NB4 (cell line): ENCODE data around the gene CDK10.

Experiments
- DNase-seq: peaks from one replicate; pipeline ENCODE4 v3.0.0; 2010; ENCODE audit warnings: low read depth
- H3K4me3 ChIP-seq: one replicate; pipeline ENCODE4 v1.5.1; 2011; ENCODE audit warnings: mild to moderate bottlenecking, low read depth, low read length, moderate library complexity
- MAX ChIP-seq: IDR thresholded peaks from 2 replicates; pipeline ENCODE4 v1.6.1; 2011; ENCODE audit warnings: low read depth, low read length
- MYC ChIP-seq: IDR thresholded peaks from 2 replicates; pipeline ENCODE4 v1.6.1; 2011; ENCODE audit warnings: low read depth, low read length
- POLR2A ChIP-seq: IDR thresholded peaks from 2 replicates; pipeline ENCODE4 v1.6.1; 2011; ENCODE audit warnings: mild to moderate bottlenecking; ENCODE audit not compliant: insufficient read length; ENCODE audit errors: extremely low read depth
- TF ChIP-seq, protein P1 (sequence below): IDR thresholded peaks from one replicate; pipeline ENCODE4 v1.5.1; 2012; ENCODE audit warnings: low read depth, low read length

Gene CDK10

DNA sequence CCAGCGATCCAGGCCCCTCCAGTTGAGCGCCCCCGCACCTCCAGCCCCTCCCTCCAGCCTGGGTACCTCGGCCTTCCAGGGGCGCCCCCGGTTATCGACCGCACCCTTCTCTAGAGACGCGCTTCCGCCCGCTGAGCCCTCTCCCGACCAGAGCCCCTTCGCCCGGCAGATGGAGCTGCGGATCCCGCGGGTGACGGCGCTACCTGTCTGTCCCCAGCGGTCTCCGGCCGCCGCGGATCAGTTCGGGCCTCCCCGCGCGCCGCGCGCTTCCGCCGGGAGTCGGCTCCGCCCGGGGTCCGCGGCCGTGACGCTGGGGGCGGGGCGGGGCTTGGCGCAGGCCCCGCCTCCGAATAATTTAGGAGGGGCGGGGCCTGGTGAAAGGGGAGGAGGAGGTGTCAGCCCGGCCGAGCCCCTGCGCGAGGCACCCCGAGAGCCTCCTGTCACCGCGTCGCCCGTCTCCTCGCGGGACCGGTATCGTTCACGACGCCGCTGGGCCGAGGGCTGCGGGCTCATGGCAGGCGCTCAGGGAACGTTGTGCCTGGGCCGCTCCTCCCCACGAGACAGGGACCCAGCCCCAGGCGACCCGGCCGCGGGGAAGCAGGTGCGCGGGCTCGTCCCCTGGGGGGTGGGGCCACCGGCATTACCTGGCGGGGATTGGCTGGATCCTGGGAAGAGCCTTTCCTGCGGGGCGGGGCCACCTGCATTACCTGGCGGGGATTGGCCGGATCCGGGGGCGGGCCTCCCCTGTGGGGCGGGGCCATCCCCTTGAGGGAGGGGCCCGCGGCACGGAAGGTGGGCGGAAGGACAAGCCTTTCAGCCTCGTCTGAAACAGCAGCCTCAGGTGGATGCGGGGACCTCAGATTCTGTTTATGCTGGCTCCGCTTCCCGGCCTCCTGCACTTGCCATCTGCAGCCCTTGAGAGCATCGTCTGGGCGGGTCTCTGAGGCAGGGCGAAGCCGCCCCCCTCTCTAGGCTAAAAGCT, 15.2 kb downstream of the CDK10 start, which contains the start of gene SPATA2L:
TSS of gene SPATA2L (minus strand) at position 281 of the 982 bp plus-strand sequence. CDS start 473 bp downstream, outside the sequence.
- H3K4me3 ChIP-seq, result peak within 1 kb of the TSS; percentile 49
- TF ChIP-seq, protein P1, sequence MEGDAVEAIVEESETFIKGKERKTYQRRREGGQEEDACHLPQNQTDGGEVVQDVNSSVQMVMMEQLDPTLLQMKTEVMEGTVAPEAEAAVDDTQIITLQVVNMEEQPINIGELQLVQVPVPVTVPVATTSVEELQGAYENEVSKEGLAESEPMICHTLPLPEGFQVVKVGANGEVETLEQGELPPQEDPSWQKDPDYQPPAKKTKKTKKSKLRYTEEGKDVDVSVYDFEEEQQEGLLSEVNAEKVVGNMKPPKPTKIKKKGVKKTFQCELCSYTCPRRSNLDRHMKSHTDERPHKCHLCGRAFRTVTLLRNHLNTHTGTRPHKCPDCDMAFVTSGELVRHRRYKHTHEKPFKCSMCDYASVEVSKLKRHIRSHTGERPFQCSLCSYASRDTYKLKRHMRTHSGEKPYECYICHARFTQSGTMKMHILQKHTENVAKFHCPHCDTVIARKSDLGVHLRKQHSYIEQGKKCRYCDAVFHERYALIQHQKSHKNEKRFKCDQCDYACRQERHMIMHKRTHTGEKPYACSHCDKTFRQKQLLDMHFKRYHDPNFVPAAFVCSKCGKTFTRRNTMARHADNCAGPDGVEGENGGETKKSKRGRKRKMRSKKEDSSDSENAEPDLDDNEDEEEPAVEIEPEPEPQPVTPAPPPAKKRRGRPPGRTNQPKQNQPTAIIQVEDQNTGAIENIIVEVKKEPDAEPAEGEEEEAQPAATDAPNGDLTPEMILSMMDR, result peak; percentile 6
- TF ChIP-seq MYC, result peak; percentile 41
- TF ChIP-seq POLR2A, result peak; percentile 65
- TF ChIP-seq MAX, result peak; percentile 75
- DNase-seq, result peak; percentile 93

GRCh38 chr16:89704281-89704680, 17.8 kb downstream of the CDK10 start:
- no peak overlapping the region for H3K4me3 ChIP-seq
- peak; percentile 28 for DNase-seq
- TF ChIP-seq, protein P1, result no peak

GRCh38 chr16:89705006-89705405, 18.5 kb downstream of the CDK10 start:
- TF ChIP-seq MAX (no peak), POLR2A (no peak), MYC (no peak)
- TF ChIP-seq, protein P1, result no peak
- no peak for DNase-seq
- no peak overlapping the region for H3K4me3 ChIP-seq

DNA sequence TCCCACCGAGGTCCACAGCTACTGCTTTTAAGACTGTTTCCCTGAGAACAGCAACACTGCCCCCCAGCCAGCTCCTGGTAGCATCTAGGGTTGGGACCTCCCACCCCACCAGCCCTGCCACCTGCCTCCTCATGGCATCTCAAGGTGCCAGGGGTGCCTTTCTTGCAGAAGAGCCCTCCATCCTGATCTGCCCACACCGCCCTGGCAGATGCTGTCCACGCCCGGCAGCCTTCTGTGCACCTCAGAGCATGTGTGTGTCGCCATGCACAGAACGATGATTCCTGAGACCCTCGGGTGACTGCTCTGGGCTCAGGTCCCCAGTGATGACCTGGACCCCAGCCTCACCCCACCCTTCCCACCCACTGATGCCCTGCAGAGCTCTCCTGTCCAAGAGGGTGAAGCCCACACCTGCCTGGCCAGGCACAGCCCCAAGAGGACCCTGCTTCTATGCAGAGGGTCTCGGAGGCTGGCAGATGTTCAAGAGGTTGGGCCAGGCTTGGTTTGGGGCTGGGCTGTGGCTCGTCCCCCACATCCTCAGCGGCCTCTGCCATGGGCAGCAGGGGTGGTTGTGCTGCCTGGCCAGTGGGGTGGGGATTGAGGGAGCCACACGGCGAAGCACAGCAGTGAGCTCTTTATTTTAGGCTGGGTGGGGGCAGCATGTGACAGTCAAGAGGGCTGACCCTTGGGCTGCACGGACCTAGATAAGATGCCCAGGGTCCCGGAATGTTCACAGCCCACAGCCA, 20.2 kb downstream of the CDK10 start:
- TF ChIP-seq MAX (no peak), POLR2A (no peak), MYC (no peak)
- TF ChIP-seq, protein P1, result no peak
- DNase-seq, result no peak
- no peak overlapping the region for H3K4me3 ChIP-seq

- DNase-seq, result no peak
- no peak for TF ChIP-seq MAX
- TF ChIP-seq MYC, result no peak
- TF ChIP-seq POLR2A, result no peak
- TF ChIP-seq, protein P1, result no peak
- no peak overlapping the region for H3K4me3 ChIP-seq
These were observed 21.2 kb downstream of the CDK10 start for GRCh38 chr16:89707695-89708094.
